NCI-H2196 (cell line): ENCODE results near the gene PDXP.
"Not testable (repeated sequence)": the region's sequence is repeated elsewhere in the genome, so short reads cannot be mapped to it uniquely, and the experiment has no call there.

Experiments used
- DNase-seq: peaks from one replicate; lab custom pipeline; 2025; ENCODE audit not compliant: unreplicated experiment; lab: John Stamatoyannopoulos, UW

Gene PDXP

GRCh38 chr22:37643225-37643847, 15.2 kb upstream of the PDXP start:
- peak; percentile 52 for DNase-seq

GRCh38 chr22:37647317-37647716, 11.2 kb upstream of the PDXP start:
- no peak for DNase-seq

- no peak for DNase-seq
Observed at GRCh38 chr22:37647928-37648327, 10.6 kb upstream of the PDXP start.

GRCh38 chr22:37650463-37651136, 7.9 kb upstream of the PDXP start:
- no peak for DNase-seq

GRCh38 chr22:37654563-37655251, 3.8 kb upstream of the PDXP start:
- no peak for DNase-seq

- no peak for DNase-seq
Observed at GRCh38 chr22:37655252-37655563, 3.3 kb upstream of the PDXP start.

- DNase-seq = not testable (repeated sequence)
Observed at GRCh38 chr22:37656583-37656982, 1.9 kb upstream of the PDXP start.

GRCh38 chr22:37657590-37658132, 862 bp upstream of the PDXP start:
- no peak for DNase-seq

GRCh38 chr22:37659066-37659896, 758 bp downstream of the PDXP start:
- peak; percentile 24 for DNase-seq

GRCh38 chr22:37659897-37660708, 1.6 kb downstream of the PDXP start:
- DNase-seq = no peak

GRCh38 chr22:37660709-37661045, 2.2 kb downstream of the PDXP start:
- DNase-seq = no peak

GRCh38 chr22:37661160-37661924, 2.8 kb downstream of the PDXP start:
- DNase-seq = no peak

GRCh38 chr22:37662039-37662438, 3.5 kb downstream of the PDXP start:
- no peak for DNase-seq

GRCh38 chr22:37663521-37664140, 5.1 kb downstream of the PDXP start:
- DNase-seq = no peak

GRCh38 chr22:37664249-37665101, 6.0 kb downstream of the PDXP start:
- no peak for DNase-seq

GRCh38 chr22:37665487-37665886, 7.0 kb downstream of the PDXP start:
- no peak for DNase-seq

GRCh38 chr22:37669586-37669985, 11.1 kb downstream of the PDXP start:
- no peak for DNase-seq

GRCh38 chr22:37672206-37672919, 13.8 kb downstream of the PDXP start:
- DNase-seq = no peak
